ENCODE measurements around the gene ELAC1. TPM values are rescaled to one million over a fixed set of nuclear protein-coding genes. Genes with fewer than 3 reads are reported as not detected.
"Not testable (repeated sequence)": the region's sequence is repeated elsewhere in the genome, so short reads cannot be mapped to it uniquely, and the experiment has no call there.

ELAC1 gene
- total RNA-seq, 1 donor from 2014 or later = 8.4 TPM

- DNase-seq (ENCODE audit: low spot score) = no peak
- H3K4me3 Mint-ChIP-seq (ENCODE audit: unreplicated experiment) = no peak overlapping the region
- H3K27ac Mint-ChIP-seq (ENCODE audit: unreplicated experiment) = peak overlapping the region; percentile 51
Measured at GRCh38 chr18:50986360-50987087, 18.7 kb downstream of the ELAC1 start.

GRCh38 chr18:50987261-50987660 lies 19.4 kb downstream of the ELAC1 start:
- Mint-ChIP-seq H3K27ac (ENCODE audit: unreplicated experiment) (no peak overlapping the region), H3K36me3 (ENCODE audit: low read depth) (peaks cover 7% of the 10 kb centered on the region), H3K9me3 (ENCODE audit: low read depth) (no peaks in the 10 kb centered on the region), H3K4me1 (ENCODE audit: low read depth) (peaks cover 11% of the 10 kb centered on the region), H3K27me3 (ENCODE audit: low read depth) (no peaks in the 10 kb centered on the region), H3K4me3 (ENCODE audit: unreplicated experiment) (no peak overlapping the region)
- no peak for DNase-seq (ENCODE audit: low spot score)
- TF ChIP-seq CTCF (IDR thresholded peaks at IDR 0.05) = no peak

More at GRCh38 chr18:50986360-50987087, 18.7 kb downstream of the ELAC1 start:
- no peak for TF ChIP-seq CTCF (IDR thresholded peaks at IDR 0.05)
- Mint-ChIP-seq H3K36me3 (ENCODE audit: low read depth) (peaks cover 8% of the 10 kb centered on the region), H3K4me1 (ENCODE audit: low read depth) (peaks cover 11% of the 10 kb centered on the region), H3K27me3 (ENCODE audit: low read depth) (no peaks in the 10 kb centered on the region), H3K9me3 (ENCODE audit: low read depth) (no peaks in the 10 kb centered on the region)

GRCh38 chr18:50989711-50990110 lies 21.9 kb downstream of the ELAC1 start:
- TF ChIP-seq CTCF (IDR thresholded peaks at IDR 0.05) = no peak
- H3K36me3 Mint-ChIP-seq (ENCODE audit: low read depth) = peaks cover 7% of the 10 kb centered on the region
- H3K4me3 Mint-ChIP-seq (ENCODE audit: unreplicated experiment) = no peak overlapping the region
- no peak for DNase-seq (ENCODE audit: low spot score)
- no peaks in the 10 kb centered on the region for H3K27me3 Mint-ChIP-seq (ENCODE audit: low read depth)
- no peaks in the 10 kb centered on the region for H3K9me3 Mint-ChIP-seq (ENCODE audit: low read depth)
- H3K27ac Mint-ChIP-seq (ENCODE audit: unreplicated experiment) = no peak overlapping the region
- peaks cover 11% of the 10 kb centered on the region for H3K4me1 Mint-ChIP-seq (ENCODE audit: low read depth)

- DNase-seq (ENCODE audit: low spot score) = no peak
- TF ChIP-seq CTCF (IDR thresholded peaks at IDR 0.05) = no peak
- H3K27me3 Mint-ChIP-seq (ENCODE audit: low read depth) = no peaks in the 10 kb centered on the region
- no peaks in the 10 kb centered on the region for H3K4me1 Mint-ChIP-seq (ENCODE audit: low read depth)
- peaks cover 2% of the 10 kb centered on the region for H3K36me3 Mint-ChIP-seq (ENCODE audit: low read depth)
- H3K4me3 Mint-ChIP-seq (ENCODE audit: unreplicated experiment) = no peak overlapping the region
- H3K27ac Mint-ChIP-seq (ENCODE audit: unreplicated experiment) = no peak overlapping the region
- H3K9me3 Mint-ChIP-seq (ENCODE audit: low read depth) = peaks cover 4% of the 10 kb centered on the region
Measured at GRCh38 chr18:50992351-50992762, 24.5 kb downstream of the ELAC1 start.

- peaks cover 4% of the 10 kb centered on the region for H3K9me3 Mint-ChIP-seq (ENCODE audit: low read depth)
- no peaks in the 10 kb centered on the region for H3K4me1 Mint-ChIP-seq (ENCODE audit: low read depth)
- H3K27me3 Mint-ChIP-seq (ENCODE audit: low read depth) = no peaks in the 10 kb centered on the region
- no peak for DNase-seq (ENCODE audit: low spot score)
- no peak overlapping the region for H3K4me3 Mint-ChIP-seq (ENCODE audit: unreplicated experiment)
- H3K36me3 Mint-ChIP-seq (ENCODE audit: low read depth) = peaks cover 2% of the 10 kb centered on the region
- H3K27ac Mint-ChIP-seq (ENCODE audit: unreplicated experiment) = no peak overlapping the region
- TF ChIP-seq CTCF (IDR thresholded peaks at IDR 0.05) = no peak
Measured at GRCh38 chr18:50994031-50994430, 26.2 kb downstream of the ELAC1 start.

GRCh38 chr18:51003174-51003573 lies 35.3 kb downstream of the ELAC1 start:
- H3K4me3 Mint-ChIP-seq (ENCODE audit: unreplicated experiment); H3K4me1 Mint-ChIP-seq (ENCODE audit: low read depth); H3K27ac Mint-ChIP-seq (ENCODE audit: unreplicated experiment); H3K27me3 Mint-ChIP-seq (ENCODE audit: low read depth); H3K9me3 Mint-ChIP-seq (ENCODE audit: low read depth); DNase-seq (ENCODE audit: low spot score); H3K36me3 Mint-ChIP-seq (ENCODE audit: low read depth): not testable (repeated sequence)
